Measurements from ENCODE around the gene EPS8L3. TPM values are rescaled to one million over a fixed set of nuclear protein-coding genes. Genes with fewer than 3 reads are reported as not detected.
A peak's percentile ranks its signal among the peaks of the same experiment; 100 is the strongest.
"Not testable (repeated sequence)": the region's sequence is repeated elsewhere in the genome, so short reads cannot be mapped to it uniquely, and the experiment has no call there.

EPS8L3 gene
- total RNA-seq, 1 donor = not detected

DNA sequence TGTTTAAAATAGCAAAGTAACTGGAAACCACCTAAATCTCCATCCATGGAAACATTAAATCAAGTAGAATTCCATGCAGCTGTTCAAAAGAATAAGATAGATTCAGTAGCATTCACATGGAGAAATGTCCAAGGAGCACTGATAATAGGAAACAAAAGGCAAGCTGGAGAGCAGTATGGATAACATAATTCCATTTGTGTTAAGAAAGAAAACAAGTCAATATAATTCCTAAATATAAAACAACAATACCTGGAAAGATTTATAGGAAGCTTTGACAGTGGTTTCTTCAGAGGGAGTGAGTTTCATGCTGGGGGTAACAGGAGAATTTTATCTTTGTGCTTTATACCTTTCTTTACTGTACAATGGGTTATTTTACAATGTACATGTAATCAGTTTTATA, 36.6 kb upstream of the EPS8L3 start:
- DNase-seq (ENCODE audit: low read depth) = no peak
- no peak overlapping the region for H3K4me3 ChIP-seq (ENCODE audit: low read depth, low read length)
- TF ChIP-seq, protein P1, sequence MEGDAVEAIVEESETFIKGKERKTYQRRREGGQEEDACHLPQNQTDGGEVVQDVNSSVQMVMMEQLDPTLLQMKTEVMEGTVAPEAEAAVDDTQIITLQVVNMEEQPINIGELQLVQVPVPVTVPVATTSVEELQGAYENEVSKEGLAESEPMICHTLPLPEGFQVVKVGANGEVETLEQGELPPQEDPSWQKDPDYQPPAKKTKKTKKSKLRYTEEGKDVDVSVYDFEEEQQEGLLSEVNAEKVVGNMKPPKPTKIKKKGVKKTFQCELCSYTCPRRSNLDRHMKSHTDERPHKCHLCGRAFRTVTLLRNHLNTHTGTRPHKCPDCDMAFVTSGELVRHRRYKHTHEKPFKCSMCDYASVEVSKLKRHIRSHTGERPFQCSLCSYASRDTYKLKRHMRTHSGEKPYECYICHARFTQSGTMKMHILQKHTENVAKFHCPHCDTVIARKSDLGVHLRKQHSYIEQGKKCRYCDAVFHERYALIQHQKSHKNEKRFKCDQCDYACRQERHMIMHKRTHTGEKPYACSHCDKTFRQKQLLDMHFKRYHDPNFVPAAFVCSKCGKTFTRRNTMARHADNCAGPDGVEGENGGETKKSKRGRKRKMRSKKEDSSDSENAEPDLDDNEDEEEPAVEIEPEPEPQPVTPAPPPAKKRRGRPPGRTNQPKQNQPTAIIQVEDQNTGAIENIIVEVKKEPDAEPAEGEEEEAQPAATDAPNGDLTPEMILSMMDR (IDR thresholded peaks at IDR 0.05; ENCODE audit: insufficient read depth, low read depth, low read length) = no peak

DNA sequence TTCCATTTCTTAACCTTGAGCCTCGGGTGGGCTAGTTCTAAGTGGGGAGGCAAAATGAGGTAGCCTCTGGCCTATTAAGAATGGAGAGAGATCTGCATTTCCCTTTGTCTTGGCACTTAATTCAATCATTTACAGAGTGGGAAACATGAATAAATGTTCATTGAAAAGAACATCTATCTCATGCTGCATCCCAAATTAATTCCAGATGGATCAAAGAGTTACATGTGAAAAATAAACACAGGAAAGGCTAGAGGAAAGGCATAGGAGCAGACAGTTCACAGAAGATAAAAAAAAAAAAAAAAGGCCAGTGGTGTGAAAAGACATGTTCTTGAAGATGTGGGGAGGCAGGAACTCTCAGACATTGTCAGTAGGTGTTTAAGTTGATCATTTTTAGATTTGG, 35.7 kb upstream of the EPS8L3 start:
- no peak overlapping the region for H3K4me3 ChIP-seq (ENCODE audit: low read depth, low read length)
- no peak for DNase-seq (ENCODE audit: low read depth)
- TF ChIP-seq, protein P1 (IDR thresholded peaks at IDR 0.05; ENCODE audit: insufficient read depth, low read depth, low read length) = no peak

DNA sequence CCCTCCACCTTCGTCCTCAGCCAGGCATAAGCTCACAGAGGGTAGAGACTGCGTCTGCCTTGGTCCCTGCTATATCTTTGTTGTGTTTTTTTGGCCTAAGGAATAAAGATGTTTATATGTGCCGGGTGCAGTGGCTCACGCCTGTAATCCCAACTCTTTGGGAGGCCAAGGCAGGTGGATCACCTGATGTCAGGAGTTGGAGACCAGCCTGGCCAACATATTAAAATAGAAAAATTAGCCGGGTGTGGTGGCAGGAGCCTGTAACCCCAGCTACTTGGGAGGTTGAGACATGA, 33.5 kb upstream of the EPS8L3 start:
- H3K4me3 ChIP-seq (ENCODE audit: low read depth, low read length); DNase-seq (ENCODE audit: low read depth): not testable (repeated sequence)

DNA sequence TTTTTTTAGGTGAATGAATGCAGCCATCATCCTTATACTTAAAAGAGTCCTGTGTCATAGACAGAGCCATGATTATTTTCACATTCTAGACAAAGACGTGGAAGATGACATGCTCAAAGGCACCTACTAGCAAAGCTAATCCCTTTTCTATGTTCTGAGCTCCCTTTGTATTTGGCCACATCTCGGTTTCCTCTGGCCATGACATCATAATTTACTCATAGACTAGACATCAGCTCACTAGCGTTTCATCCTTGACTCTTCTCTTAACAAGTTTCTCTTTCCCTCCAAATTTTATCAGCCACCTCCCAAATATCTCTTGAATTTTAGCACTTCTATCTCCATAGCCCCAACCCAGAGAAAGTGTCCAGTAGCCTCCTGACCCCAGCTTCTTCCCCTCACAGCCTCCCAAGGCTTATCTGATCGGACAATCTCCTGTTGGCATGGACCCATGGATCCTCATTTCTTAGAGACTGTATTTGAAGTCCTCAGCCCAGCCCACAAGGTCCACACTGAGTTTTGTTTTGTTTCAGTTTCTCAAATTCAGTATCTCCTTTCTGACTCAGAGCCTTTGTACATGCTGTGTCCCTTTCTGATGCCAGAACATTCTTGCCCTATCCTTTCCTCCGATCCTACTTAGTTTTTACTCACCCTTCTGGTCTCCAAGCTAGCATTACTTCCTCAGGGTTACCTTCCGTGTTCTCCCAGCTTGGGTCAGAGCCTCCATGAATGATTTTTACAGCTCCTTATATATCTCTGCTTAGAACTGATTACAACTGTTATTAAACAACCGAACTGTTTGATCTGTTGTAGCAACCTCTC, 33.0 kb upstream of the EPS8L3 start:
- peak; percentile 42 for DNase-seq (ENCODE audit: low read depth)
- H3K4me3 ChIP-seq (ENCODE audit: low read depth, low read length) = no peak overlapping the region
- TF ChIP-seq, protein P1 (IDR thresholded peaks at IDR 0.05; ENCODE audit: insufficient read depth, low read depth, low read length) = no peak

DNA sequence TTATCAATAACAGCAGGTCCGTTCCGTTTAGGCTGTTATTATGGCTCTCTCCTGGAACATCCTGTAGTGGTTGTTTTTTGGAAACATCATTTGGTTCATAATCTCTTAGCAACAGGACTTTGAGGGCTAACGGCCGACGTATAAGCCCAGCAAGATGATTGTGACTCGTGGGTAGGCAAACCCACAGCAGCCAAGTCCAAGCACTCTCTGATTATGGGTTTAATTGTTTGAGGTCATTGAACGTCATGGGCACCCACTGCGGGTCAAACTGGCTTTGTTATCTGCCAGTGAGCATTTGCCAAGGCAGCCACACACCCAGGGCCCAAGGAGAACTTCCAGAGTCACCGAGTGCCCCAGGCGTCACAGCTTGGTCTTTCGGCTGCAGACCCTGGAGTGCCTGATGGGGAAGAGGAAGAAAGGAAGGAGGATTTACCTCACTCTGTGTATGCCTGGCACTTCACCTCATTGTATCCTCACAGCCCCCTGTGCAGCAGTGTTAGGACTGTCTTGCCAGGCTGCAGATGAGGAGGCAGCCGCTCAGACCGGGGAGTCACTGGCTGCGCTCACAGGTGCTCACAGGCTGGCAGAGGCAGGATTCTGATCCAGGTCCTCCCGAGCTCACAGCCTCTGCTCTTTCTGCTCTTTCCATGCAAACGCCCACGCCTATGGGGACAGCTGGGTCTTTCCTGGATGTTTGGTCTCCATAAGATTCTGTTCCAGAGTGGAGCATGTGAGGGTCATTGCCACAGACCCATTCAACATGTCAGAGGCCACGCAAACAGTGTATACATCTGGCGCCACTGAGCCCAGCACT, 30.8 kb upstream of the EPS8L3 start:
- TF ChIP-seq, protein P1 (IDR thresholded peaks at IDR 0.05; ENCODE audit: insufficient read depth, low read depth, low read length) = no peak
- H3K4me3 ChIP-seq (ENCODE audit: low read depth, low read length) = no peak overlapping the region
- DNase-seq (ENCODE audit: low read depth) = no peak

DNA sequence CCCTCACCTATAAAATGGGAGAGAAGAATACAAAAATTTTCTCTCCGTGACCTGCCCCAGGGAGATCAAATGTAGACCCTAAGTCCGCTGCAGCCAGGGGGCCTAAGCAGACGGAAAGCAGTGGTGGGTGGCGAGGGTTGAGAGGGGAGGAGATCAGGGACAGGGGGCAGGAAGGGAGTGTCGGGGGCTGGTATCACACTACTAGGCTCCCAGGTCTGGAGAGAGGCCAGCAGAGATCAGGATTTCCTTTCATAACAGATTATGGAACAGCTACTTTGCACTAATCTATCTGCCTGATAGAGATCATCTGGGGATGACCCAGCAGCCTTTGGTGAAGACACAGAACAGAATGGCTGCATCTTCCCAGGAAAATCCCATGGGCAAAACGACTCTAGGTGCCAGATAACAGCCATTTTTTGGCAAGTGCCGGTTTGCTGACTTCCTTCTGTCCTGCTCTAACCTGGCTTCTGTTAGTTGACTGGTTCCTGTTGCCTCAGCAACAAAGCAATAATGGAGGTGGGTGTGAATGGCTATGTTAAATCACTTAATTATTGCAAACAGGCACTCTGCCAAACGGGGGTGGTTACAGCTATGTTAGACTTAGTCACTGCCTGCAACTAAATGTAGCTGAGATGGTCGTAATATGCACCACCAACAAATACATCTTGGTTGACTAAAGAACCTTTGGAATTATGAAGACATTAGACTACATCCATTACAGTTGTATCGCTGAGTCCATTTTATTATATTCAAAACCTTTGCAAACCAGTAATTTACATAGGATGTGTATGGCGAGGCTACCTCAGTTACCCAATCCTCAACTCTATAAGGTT, 30.0 kb upstream of the EPS8L3 start:
- no peak overlapping the region for H3K4me3 ChIP-seq (ENCODE audit: low read depth, low read length)
- peak; percentile 68 for DNase-seq (ENCODE audit: low read depth)
- TF ChIP-seq, protein P1 (IDR thresholded peaks at IDR 0.05; ENCODE audit: insufficient read depth, low read depth, low read length) = no peak

DNA sequence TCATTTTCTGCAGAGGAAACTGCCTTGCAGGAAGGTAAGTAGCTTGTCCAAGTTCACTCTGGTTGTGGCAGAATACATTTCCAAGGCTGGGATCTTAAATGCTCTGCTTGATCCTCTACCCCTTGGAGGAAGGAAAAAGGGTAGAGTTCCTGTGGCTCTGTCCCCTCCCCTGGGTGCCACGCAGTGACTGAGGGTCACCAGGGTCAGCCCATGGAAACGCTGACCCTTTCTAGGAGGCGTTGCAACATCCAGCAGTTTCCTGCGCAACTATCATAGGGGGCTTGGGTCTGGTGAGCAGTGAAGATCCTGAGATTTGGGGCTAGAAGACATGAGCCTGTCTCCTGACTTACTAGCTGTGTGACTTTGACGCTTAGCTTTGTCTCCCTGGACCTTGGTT, 29.4 kb upstream of the EPS8L3 start:
- TF ChIP-seq, protein P1 (IDR thresholded peaks at IDR 0.05; ENCODE audit: insufficient read depth, low read depth, low read length) = no peak
- DNase-seq (ENCODE audit: low read depth) = no peak
- H3K4me3 ChIP-seq (ENCODE audit: low read depth, low read length) = no peak overlapping the region

Measured in fibroblast of villous mesenchyme (primary cell).